ENCODE data around the gene NLGN1.

DNA sequence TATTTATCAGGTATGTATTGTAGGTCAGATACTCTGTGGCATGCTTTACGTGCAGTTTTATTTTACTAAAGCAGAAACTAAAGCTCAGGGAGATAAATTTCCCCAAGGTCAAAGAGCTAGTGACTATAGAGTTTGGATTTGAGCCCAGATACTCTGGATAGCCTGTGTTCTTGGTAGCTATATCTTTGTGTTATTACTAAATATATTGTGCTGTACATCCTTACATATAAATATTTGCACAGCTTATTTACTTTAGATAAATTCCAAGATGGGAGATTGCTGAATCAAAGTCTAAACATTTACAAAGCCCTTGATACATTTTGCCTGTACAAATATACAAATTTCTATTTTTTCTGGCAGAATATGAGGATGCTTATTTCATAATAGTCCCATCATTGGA, 800.7 kb downstream of the NLGN1 start:
- no peak for TF ChIP-seq SMAD4 (CRISPR knock-in tag; conservative IDR thresholded peaks at IDR 0.05)
- no peak for TF ChIP-seq ZNF282 (CRISPR knock-in tag; IDR thresholded peaks at IDR 0.05)
- TF ChIP-seq, protein P1, sequence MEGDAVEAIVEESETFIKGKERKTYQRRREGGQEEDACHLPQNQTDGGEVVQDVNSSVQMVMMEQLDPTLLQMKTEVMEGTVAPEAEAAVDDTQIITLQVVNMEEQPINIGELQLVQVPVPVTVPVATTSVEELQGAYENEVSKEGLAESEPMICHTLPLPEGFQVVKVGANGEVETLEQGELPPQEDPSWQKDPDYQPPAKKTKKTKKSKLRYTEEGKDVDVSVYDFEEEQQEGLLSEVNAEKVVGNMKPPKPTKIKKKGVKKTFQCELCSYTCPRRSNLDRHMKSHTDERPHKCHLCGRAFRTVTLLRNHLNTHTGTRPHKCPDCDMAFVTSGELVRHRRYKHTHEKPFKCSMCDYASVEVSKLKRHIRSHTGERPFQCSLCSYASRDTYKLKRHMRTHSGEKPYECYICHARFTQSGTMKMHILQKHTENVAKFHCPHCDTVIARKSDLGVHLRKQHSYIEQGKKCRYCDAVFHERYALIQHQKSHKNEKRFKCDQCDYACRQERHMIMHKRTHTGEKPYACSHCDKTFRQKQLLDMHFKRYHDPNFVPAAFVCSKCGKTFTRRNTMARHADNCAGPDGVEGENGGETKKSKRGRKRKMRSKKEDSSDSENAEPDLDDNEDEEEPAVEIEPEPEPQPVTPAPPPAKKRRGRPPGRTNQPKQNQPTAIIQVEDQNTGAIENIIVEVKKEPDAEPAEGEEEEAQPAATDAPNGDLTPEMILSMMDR (IDR thresholded peaks at IDR 0.05 in 2 of 3, conservative IDR thresholded peaks at IDR 0.05 in 1 of 3; ENCODE audit: insufficient read depth in 2 of 3, low read depth in 1 of 3, low read length in 3 of 3) = no peak
- no peak for TF ChIP-seq SP1 (CRISPR knock-in tag; IDR thresholded peaks at IDR 0.05)
- TF ChIP-seq MAFK (IDR thresholded peaks at IDR 0.05; ENCODE audit: low read length) = no peak
- TF ChIP-seq POLR2AphosphoS5 (IDR thresholded peaks at IDR 0.05; ENCODE audit: control insufficient read depth, insufficient read depth, low read depth, low read length) = no peak
- no peak for TF ChIP-seq CBX8 (IDR thresholded peaks at IDR 0.05; ENCODE audit: borderline replicate concordance, extremely low read depth, low read depth, low read length, poor library complexity, severe bottlenecking)
- no peak for TF ChIP-seq CHD1 (IDR thresholded peaks at IDR 0.05; ENCODE audit: low read length)
- no peak for TF ChIP-seq YBX1 (IDR thresholded peaks at IDR 0.05)
- TF ChIP-seq CHD2 (IDR thresholded peaks at IDR 0.05; ENCODE audit: low read depth, low read length) = no peak
- TF ChIP-seq HBP1 (CRISPR knock-in tag; IDR thresholded peaks at IDR 0.05) = no peak
- no peak for TF ChIP-seq L3MBTL2 (IDR thresholded peaks at IDR 0.05)
- no peak for TF ChIP-seq ERF (CRISPR knock-in tag; IDR thresholded peaks at IDR 0.05)
- no peak for TF ChIP-seq ZNF239 (CRISPR knock-in tag; IDR thresholded peaks at IDR 0.05)
